Stimulated activated CD8-positive, alpha-beta memory T cell treated with anti-CD3 and anti-CD28 coated beads, Interleukin-12 subunit alpha, Interleukin-12 subunit beta, amount 100 ng/mL, for 4 hours (primary cell): ENCODE measurements around the gene GPR89A.
"Not testable (repeated sequence)": the region's sequence is repeated elsewhere in the genome, so short reads cannot be mapped to it uniquely, and the experiment has no call there.

Source experiments
- DNase-seq: peaks from one replicate; pipeline ENCODE4 v3.0.0-alpha.2; 2020; ENCODE audit warnings: low read depth

The GPR89A gene

GRCh38 chr1:145686078-145686477 is 78.3 kb downstream of the GPR89A start:
- not testable (repeated sequence) for DNase-seq

- no peak for DNase-seq
Observed at GRCh38 chr1:145688328-145688727, 80.5 kb downstream of the GPR89A start.

GRCh38 chr1:145688924-145689323 is 81.1 kb downstream of the GPR89A start:
- no peak for DNase-seq

- no peak for DNase-seq
Observed at GRCh38 chr1:145689922-145690321, 82.1 kb downstream of the GPR89A start.

GRCh38 chr1:145690587-145691558 is 83.1 kb downstream of the GPR89A start:
- DNase-seq: no peak

GRCh38 chr1:145692785-145693443 is 85.1 kb downstream of the GPR89A start:
- DNase-seq: no peak

GRCh38 chr1:145695821-145696629 is 88.2 kb downstream of the GPR89A start:
- DNase-seq: no peak

GRCh38 chr1:145696630-145696960 is 88.8 kb downstream of the GPR89A start:
- no peak for DNase-seq

GRCh38 chr1:145701306-145701862 is 93.6 kb downstream of the GPR89A start:
- no peak for DNase-seq

GRCh38 chr1:145702052-145702451 is 94.3 kb downstream of the GPR89A start:
- no peak for DNase-seq

- no peak for DNase-seq
Observed at GRCh38 chr1:145702826-145703225, 95.0 kb downstream of the GPR89A start.

GRCh38 chr1:145705622-145706021 is 97.8 kb downstream of the GPR89A start:
- no peak for DNase-seq

- DNase-seq: no peak
Observed at GRCh38 chr1:145706086-145706664, 98.4 kb downstream of the GPR89A start.

- no peak for DNase-seq
Observed at GRCh38 chr1:145707183-145707867, 99.5 kb downstream of the GPR89A start, which contains the start of gene PDZK1. TSS of gene PDZK1 (minus strand) at chr1:145707368. CDS start at chr1:145688021, 19,347 bp downstream.

GRCh38 chr1:145708063-145708462 is 100.3 kb downstream of the GPR89A start:
- no peak for DNase-seq

GRCh38 chr1:145710291-145711027 is 102.7 kb downstream of the GPR89A start:
- DNase-seq: no peak

GRCh38 chr1:145711213-145711651 is 103.4 kb downstream of the GPR89A start:
- no peak for DNase-seq

- DNase-seq: no peak
Observed at GRCh38 chr1:145714524-145715111, 106.8 kb downstream of the GPR89A start.

- no peak for DNase-seq
Observed at GRCh38 chr1:145716641-145717345, 109.0 kb downstream of the GPR89A start.
